SU-DHL-6 (cell line): ENCODE results near the gene SBSN.

ENCODE experiments used
- EZH2phosphoT487 ChIP-seq: fragments of 200-600 bp; sonication (generic), shearing (Covaris generic); conservative IDR thresholded peaks from 2 replicates; pipeline ENCODE4 v1.6.1; 2018; ENCODE audit warnings: mild to moderate bottlenecking, antibody characterized with exemption, low read length, moderate library complexity, mixed read lengths
- TF ChIP-seq, protein P1 (sequence below): fragments of 200-600 bp; sonication (generic); IDR thresholded peaks from one replicate; pipeline ENCODE4 v1.5.1; 2017; ENCODE audit warnings: antibody characterized with exemption, mild to moderate bottlenecking, low read length, moderate library complexity; ENCODE audit not compliant: insufficient read depth, poor library complexity, severe bottlenecking

GRCh38 chr19:35545855-35546381, 17.8 kb upstream of the SBSN start:
- TF ChIP-seq, protein P1, sequence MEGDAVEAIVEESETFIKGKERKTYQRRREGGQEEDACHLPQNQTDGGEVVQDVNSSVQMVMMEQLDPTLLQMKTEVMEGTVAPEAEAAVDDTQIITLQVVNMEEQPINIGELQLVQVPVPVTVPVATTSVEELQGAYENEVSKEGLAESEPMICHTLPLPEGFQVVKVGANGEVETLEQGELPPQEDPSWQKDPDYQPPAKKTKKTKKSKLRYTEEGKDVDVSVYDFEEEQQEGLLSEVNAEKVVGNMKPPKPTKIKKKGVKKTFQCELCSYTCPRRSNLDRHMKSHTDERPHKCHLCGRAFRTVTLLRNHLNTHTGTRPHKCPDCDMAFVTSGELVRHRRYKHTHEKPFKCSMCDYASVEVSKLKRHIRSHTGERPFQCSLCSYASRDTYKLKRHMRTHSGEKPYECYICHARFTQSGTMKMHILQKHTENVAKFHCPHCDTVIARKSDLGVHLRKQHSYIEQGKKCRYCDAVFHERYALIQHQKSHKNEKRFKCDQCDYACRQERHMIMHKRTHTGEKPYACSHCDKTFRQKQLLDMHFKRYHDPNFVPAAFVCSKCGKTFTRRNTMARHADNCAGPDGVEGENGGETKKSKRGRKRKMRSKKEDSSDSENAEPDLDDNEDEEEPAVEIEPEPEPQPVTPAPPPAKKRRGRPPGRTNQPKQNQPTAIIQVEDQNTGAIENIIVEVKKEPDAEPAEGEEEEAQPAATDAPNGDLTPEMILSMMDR: no peak
- no peak for TF ChIP-seq EZH2phosphoT487
